ENCODE data around the gene BMP4.

DNA sequence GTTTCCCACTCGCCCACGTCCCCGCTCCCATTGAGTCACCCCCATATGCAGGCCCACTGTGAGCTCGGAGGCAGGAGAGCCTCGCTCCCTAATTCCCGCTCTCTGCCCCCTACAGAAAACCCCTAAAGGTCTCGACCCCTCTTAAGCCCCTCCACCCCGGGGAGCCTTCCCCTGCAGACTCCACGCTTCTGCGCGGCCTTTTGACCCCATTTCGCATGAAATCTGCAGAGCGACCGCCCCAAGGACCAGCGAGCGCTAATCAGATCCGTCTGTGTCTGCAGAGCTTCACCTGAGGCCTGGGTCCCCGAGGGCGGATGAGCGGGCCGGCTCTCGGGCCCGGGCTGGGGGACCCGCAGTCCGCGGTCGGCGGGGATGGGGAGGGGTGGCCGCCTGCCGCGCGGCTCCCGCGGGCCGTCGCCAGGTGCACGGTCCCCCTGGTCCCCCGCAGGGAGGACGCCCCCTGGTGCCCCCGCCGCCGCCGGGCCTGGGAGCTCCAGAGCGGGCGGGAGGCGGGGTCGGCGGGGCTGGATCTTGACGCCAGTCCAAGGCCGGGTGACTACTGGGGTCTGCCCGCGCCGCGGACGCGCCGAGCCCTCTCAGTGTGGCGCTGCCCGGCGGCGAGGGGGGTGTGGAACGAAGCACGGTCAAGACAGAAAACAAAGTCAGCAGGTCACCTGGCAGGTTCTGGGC, 10.1 kb downstream of the BMP4 start:
- no peak for TF ChIP-seq EZH2phosphoT487 (IDR thresholded peaks at IDR 0.05; ENCODE audit: insufficient read depth, low read depth)
- no peak for TF ChIP-seq EZH2 (IDR thresholded peaks at IDR 0.05; ENCODE audit: insufficient read depth, poor library complexity, severe bottlenecking)

Measured in GM23248 (cell line).